ENCODE data around the gene WWC2.

WWC2 gene

GRCh38 chr4:183205709-183206108 lies 106.7 kb downstream of the WWC2 start:
- no peak for TF ChIP-seq CTCF (conservative IDR thresholded peaks at IDR 0.05; ENCODE audit: low read length)
- DNase-seq (ENCODE audit: low read depth), result no peak
- no peak overlapping the region for H3K4me3 ChIP-seq (ENCODE audit: low read length)

- DNase-seq (ENCODE audit: low read depth), result no peak
- no peak overlapping the region for H3K4me3 ChIP-seq (ENCODE audit: low read length)
- no peak for TF ChIP-seq CTCF (conservative IDR thresholded peaks at IDR 0.05; ENCODE audit: low read length)
These were observed 112.5 kb downstream of the WWC2 start for GRCh38 chr4:183211533-183211932.

- no peak for TF ChIP-seq CTCF (conservative IDR thresholded peaks at IDR 0.05; ENCODE audit: low read length)
- H3K4me3 ChIP-seq (ENCODE audit: low read length), result no peak overlapping the region
- DNase-seq (ENCODE audit: low read depth), result no peak
These were observed 114.9 kb downstream of the WWC2 start for GRCh38 chr4:183213996-183214395.

GRCh38 chr4:183214912-183215488 lies 115.9 kb downstream of the WWC2 start:
- no peak overlapping the region for H3K4me3 ChIP-seq (ENCODE audit: low read length)
- DNase-seq (ENCODE audit: low read depth), result no peak
- TF ChIP-seq CTCF (conservative IDR thresholded peaks at IDR 0.05; ENCODE audit: low read length), result no peak

GRCh38 chr4:183220236-183220635 lies 121.2 kb downstream of the WWC2 start:
- TF ChIP-seq CTCF (conservative IDR thresholded peaks at IDR 0.05; ENCODE audit: low read length), result no peak
- H3K4me3 ChIP-seq (ENCODE audit: low read length), result no peak overlapping the region
- no peak for DNase-seq (ENCODE audit: low read depth)

GRCh38 chr4:183223053-183223452 lies 124.0 kb downstream of the WWC2 start:
- TF ChIP-seq CTCF (conservative IDR thresholded peaks at IDR 0.05; ENCODE audit: low read length), result no peak
- no peak overlapping the region for H3K4me3 ChIP-seq (ENCODE audit: low read length)
- DNase-seq (ENCODE audit: low read depth), result no peak

GRCh38 chr4:183229397-183229796 lies 130.3 kb downstream of the WWC2 start:
- H3K4me3 ChIP-seq (ENCODE audit: low read length), result no peak overlapping the region
- no peak for TF ChIP-seq CTCF (conservative IDR thresholded peaks at IDR 0.05; ENCODE audit: low read length)
- no peak for DNase-seq (ENCODE audit: low read depth)
